K562 (cell line): ENCODE data around the gene TFAP2B. TPM values are rescaled to one million over a fixed set of nuclear protein-coding genes. Genes with fewer than 3 reads are reported as not detected.
A peak's percentile ranks its signal among the peaks of the same experiment; 100 is the strongest.

Source experiments
- ASH1L ChIP-seq: fragments of 450-650 bp; IDR thresholded peaks from 2 replicates; pipeline ENCODE4 v1.6.1; 2018; ENCODE audit warnings: borderline replicate concordance, mild to moderate bottlenecking, low read depth; ENCODE audit not compliant: partially characterized antibody
- ATF2 ChIP-seq: sonication (generic); formaldehyde crosslinking; IDR thresholded peaks from 2 replicates; pipeline ENCODE4 v1.8.1; 2022; ENCODE audit warnings: missing genetic modification reagents
- MLLT1 ChIP-seq, 2 experiments: fragments of 450-650 bp; IDR thresholded peaks; 2 replicates each; pipeline ENCODE4 v1.6.1; 2016
- MTA3 ChIP-seq: fragments of 450-650 bp; formaldehyde crosslinking; IDR thresholded peaks from 2 replicates; pipeline ENCODE4 v1.6.1; 2017; ENCODE audit warnings: mild to moderate bottlenecking, borderline replicate concordance
- NR2F6 ChIP-seq: fragments of 450-650 bp; formaldehyde crosslinking; IDR thresholded peaks from 2 replicates; pipeline ENCODE4 v1.4.0; 2020; ENCODE audit warnings: mild to moderate bottlenecking
- REST ChIP-seq, 2 experiments: fragments of 450-650 bp; formaldehyde crosslinking in 1 of 2; IDR thresholded peaks; 2 replicates each; pipeline versions ENCODE4 v1.4.0 to v1.6.1; 2014 to 2020; ENCODE audit warnings: mild to moderate bottlenecking in 2 of 2, borderline replicate concordance in 1 of 2, low read depth in 1 of 2
- STAG1 ChIP-seq: sonication (generic); formaldehyde crosslinking; IDR thresholded peaks from 2 replicates; pipeline ENCODE4 v1.5.0; 2020; ENCODE audit warnings: missing genetic modification reagents, borderline replicate concordance
- THAP7 ChIP-seq: fragments of 250-450 bp; sonication (Bioruptor Pico); IDR thresholded peaks from 2 replicates; pipeline ENCODE4 v1.5.0; 2021
- ZNF121 ChIP-seq: sonication (generic); formaldehyde crosslinking; conservative IDR thresholded peaks from 2 replicates; pipeline ENCODE4 v1.8.0; 2022; ENCODE audit warnings: missing genetic modification reagents
- ZNF143 ChIP-seq: sonication (generic); formaldehyde crosslinking; IDR thresholded peaks from 2 replicates; pipeline ENCODE4 v1.9.0; 2022; ENCODE audit warnings: mild to moderate bottlenecking, missing genetic modification reagents
- ZNF398 ChIP-seq: fragments of 250-450 bp; sonication (Bioruptor Pico); IDR thresholded peaks from 2 replicates; pipeline ENCODE4 v1.8.0; 2021; ENCODE audit warnings: moderate library complexity, mild to moderate bottlenecking, inconsistent platforms
- ZNF511 ChIP-seq: sonication (generic); formaldehyde crosslinking; IDR thresholded peaks from 2 replicates; pipeline ENCODE4 v1.8.0; 2022; ENCODE audit warnings: mild to moderate bottlenecking, missing genetic modification reagents
- polyA plus RNA-seq, 8 experiments: library from polyadenylated mRNA; depleted of rRNA in 4 of 8; stranded (reverse) in 5 of 8; unstranded in 3 of 8; fragments of >200 nt; fragmentation: Nextera tagmentation in 2 of 8; fragmentation: Illumina TruSeq in 1 of 8; extraction: Ambion mirVana in 2 of 8; extraction: Trizol in 1 of 8; gene quantifications; 2 replicates each; pipeline versions ENCODE4 v1.2.1 to v1.2.3, GENCODE V29; 2011 to 2014; ENCODE audit warnings: inconsistent platforms in 1 of 8, missing spikeins in 1 of 8
- total RNA-seq, 7 experiments: library from RNA; depleted of rRNA in 6 of 7; stranded (reverse); fragments of >200 nt in 6 of 7; fragmentation: Illumina TruSeq in 2 of 7; extraction: Trizol in 2 of 7; gene quantifications; 2 replicates each; pipeline versions ENCODE4 v1.2.1 to v1.2.3, GENCODE V29; 2011 to 2021; ENCODE audit warnings: low replicate concordance in 1 of 7

The TFAP2B gene
- total and polyA plus RNA-seq, 9 of the 15 experiments (the other 6 are each of a cell fraction or from before 2014, with no cell fraction given), result not detected

- peak; percentile 45; the same call in 1 of the 2 replicates for TF ChIP-seq REST (IDR thresholded peaks at IDR 0.05; ENCODE audit: borderline replicate concordance)
- TF ChIP-seq REST (CRISPR knock-in tag; IDR thresholded peaks at IDR 0.05; ENCODE audit: low read depth), result no peak
- no peak for TF ChIP-seq MLLT1 (IDR thresholded peaks at IDR 0.05)
- TF ChIP-seq THAP7 (CRISPR knock-in tag), result no peak
- no peak for TF ChIP-seq MTA3
- TF ChIP-seq ZNF121 (CRISPR knock-in tag), result no peak
- TF ChIP-seq ASH1L, result peak; percentile 9
- no peak for TF ChIP-seq ATF2 (CRISPR knock-in tag)
- TF ChIP-seq ZNF398 (CRISPR knock-in tag), result no peak
- no peak for TF ChIP-seq ZNF511 (CRISPR knock-in tag)
- no peak for TF ChIP-seq NR2F6 (CRISPR knock-in tag)
- TF ChIP-seq STAG1 (CRISPR knock-in tag), result no peak
- no peak for TF ChIP-seq ZNF143 (CRISPR knock-in tag)
These were observed 3.1 kb upstream of the TFAP2B start (continued) for GRCh38 chr6:50815436-50816114.
